Measurements from ENCODE around the gene LRRC59. TPM values are rescaled to one million over a fixed set of nuclear protein-coding genes. Genes with fewer than 3 reads are reported as not detected.
A peak's percentile ranks its signal among the peaks of the same experiment; 100 is the strongest.

The LRRC59 gene
- total RNA-seq, 4 donors from 2014 or later, result 34.4 to 76.6 (median 50.3) TPM

DNA sequence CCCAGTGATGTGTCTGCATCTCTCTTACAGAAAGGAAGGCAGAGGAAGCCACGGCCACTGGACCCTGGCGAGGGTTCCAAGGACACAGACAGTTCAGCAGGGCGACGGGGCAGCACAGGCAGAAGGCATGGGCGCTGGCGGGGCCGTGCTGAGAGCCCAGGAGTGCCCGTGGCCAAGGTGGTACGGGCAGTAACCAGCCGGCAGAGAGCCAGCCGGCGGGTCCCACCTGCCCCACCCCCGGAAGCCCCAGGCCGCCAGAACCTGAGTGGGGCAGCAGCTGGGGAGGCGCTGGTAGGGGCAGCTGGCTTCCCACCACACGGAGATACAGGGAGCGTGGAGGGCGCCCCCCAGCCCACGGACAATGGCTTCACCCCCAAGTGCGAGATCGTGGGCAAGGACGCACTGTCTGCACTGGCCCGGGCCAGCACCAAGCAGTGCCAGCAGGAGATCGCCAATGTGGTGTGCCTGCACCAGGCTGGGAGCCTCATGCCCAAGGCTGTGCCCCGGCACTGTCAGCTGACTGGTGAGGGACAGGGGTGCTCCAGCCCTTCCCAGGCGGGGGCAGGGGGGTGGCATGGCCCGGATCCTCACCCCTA, 43.6 kb downstream of the LRRC59 start:
- H3K4me3 ChIP-seq, result no peak overlapping the region
- no peak overlapping the region for H3K27ac ChIP-seq
- no peaks in the 10 kb centered on the region for H3K27me3 ChIP-seq
- H3K9me3 ChIP-seq, result no peaks in the 10 kb centered on the region
- peaks cover 0 to 18% (median 1%) of the 10 kb centered on the region in 3 donors for H3K4me1 ChIP-seq
- H3K36me3 ChIP-seq, result peaks cover 0 to 65% of the 10 kb centered on the region in 2 donors
- no peak for ATAC-seq
- WGBS, 2 donors (ENCODE audit: low coverage in 1 of 2), result 80% methylated on average over 1 of the region's 27 CpGs; no CpG with 5 or more reads in 1 of the 2 donors
- TF ChIP-seq, protein P1, sequence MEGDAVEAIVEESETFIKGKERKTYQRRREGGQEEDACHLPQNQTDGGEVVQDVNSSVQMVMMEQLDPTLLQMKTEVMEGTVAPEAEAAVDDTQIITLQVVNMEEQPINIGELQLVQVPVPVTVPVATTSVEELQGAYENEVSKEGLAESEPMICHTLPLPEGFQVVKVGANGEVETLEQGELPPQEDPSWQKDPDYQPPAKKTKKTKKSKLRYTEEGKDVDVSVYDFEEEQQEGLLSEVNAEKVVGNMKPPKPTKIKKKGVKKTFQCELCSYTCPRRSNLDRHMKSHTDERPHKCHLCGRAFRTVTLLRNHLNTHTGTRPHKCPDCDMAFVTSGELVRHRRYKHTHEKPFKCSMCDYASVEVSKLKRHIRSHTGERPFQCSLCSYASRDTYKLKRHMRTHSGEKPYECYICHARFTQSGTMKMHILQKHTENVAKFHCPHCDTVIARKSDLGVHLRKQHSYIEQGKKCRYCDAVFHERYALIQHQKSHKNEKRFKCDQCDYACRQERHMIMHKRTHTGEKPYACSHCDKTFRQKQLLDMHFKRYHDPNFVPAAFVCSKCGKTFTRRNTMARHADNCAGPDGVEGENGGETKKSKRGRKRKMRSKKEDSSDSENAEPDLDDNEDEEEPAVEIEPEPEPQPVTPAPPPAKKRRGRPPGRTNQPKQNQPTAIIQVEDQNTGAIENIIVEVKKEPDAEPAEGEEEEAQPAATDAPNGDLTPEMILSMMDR (IDR thresholded peaks at IDR 0.05), result no peak
- TF ChIP-seq EP300 (IDR thresholded peaks at IDR 0.05), result no peak
- TF ChIP-seq POLR2AphosphoS5 (IDR thresholded peaks at IDR 0.05), result no peak
- no peak for TF ChIP-seq POLR2A (IDR thresholded peaks at IDR 0.05)

DNA sequence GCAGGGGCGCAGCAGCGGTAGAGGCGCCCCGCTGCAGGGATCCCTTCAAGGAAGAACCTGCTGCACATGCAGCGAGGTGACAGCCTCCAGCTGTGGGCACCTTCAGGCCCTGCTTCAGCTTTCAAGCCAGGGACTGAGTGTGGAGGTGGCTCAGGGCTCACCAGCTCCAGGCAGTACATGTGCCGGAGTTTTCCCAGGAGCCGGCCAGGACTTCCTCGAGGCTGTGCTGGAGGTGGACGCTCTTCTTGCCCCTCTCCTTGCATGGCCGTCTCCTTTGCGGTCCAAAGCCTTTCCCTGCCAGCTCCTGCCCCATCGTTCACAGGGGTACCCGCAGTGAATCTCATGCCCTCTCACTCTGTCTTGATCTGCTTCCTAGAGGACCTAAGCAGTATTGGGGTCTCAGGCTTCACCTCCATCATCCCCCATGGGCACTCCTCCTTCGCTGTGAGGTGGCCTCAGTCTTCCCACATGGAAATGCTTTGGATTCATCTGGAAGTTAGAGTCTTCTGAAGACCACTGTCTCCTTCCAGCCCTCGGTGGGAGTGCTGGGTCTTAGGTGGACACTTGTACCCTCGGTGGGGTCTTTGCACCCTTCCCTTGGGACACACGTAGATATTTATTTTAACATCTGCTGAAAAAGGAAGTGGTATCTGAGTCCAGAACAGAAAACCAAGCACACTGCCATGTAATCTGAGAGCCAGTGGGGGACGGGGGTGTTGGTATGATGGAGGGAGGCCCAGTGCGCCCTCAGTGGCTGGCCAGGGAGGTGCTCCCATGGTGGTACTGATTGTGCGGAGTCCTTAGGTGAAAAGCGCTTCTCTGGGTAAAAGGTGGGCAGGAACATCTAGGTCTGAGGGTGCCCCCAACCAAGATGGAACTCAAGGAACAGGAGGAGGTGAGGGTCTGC, 44.4 kb downstream of the LRRC59 start:
- H3K27ac ChIP-seq, result peak overlapping the region in 1 of 4 donors; percentile 26
- peaks cover 0 to 58% of the 10 kb centered on the region in 2 donors for H3K36me3 ChIP-seq
- no peaks in the 10 kb centered on the region for H3K9me3 ChIP-seq
- TF ChIP-seq POLR2A (IDR thresholded peaks at IDR 0.05) (no peak), EP300 (IDR thresholded peaks at IDR 0.05) (no peak), POLR2AphosphoS5 (IDR thresholded peaks at IDR 0.05) (no peak)
- TF ChIP-seq, protein P1 (IDR thresholded peaks at IDR 0.05), result no peak
- ATAC-seq, result no peak
- H3K4me3 ChIP-seq, result no peak overlapping the region
- H3K4me1 ChIP-seq, result peaks cover 0 to 25% (median 9%) of the 10 kb centered on the region in 3 donors
- WGBS, 2 donors (ENCODE audit: low coverage in 1 of 2), result 89 to 93% methylated on average over 6 to 15 of the region's 21 CpGs
- H3K27me3 ChIP-seq, result no peaks in the 10 kb centered on the region

DNA sequence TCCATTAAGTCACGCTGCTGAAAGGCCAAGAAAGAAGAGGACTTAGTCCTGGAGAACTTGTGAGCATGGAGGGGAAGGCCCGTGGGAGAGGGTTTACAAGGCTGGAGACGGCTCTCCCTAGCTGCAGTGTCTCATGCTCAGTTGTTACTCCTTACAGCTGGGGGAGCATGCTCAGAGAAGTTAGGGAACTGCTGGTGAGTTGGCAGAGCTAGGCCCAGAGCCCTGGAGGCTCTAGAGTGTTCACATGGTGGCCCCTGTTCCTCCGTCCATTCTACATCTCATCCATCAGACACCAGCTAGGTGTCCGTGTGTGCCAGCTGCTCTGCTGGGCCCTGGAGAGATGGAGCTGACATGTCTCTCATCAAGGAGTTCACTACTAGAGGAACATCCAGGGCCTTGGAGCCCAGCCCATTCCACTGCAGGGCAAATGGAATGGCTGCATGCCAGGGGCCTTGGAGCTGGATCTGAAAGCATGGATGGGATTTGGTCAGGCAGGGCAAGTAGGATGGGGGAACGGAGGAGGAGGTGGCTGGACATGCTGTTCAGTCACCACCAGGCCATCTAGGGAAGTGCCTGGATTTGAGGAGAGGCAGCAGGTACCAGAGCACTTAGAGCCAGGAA, 45.1 kb downstream of the LRRC59 start:
- peaks cover 0 to 50% of the 10 kb centered on the region in 2 donors for H3K36me3 ChIP-seq
- ATAC-seq, result no peak
- no peaks in the 10 kb centered on the region for H3K9me3 ChIP-seq
- no peak overlapping the region for H3K4me3 ChIP-seq
- H3K4me1 ChIP-seq, result peaks cover 0 to 33% (median 14%) of the 10 kb centered on the region in 3 donors
- 40 to 76% methylated on average over 3 to 6 of the region's 6 CpGs for WGBS, 2 donors (ENCODE audit: low coverage in 1 of 2)
- H3K27me3 ChIP-seq, result no peaks in the 10 kb centered on the region
- TF ChIP-seq, protein P1 (IDR thresholded peaks at IDR 0.05), result no peak
- TF ChIP-seq EP300 (IDR thresholded peaks at IDR 0.05), result no peak
- H3K27ac ChIP-seq, result no peak overlapping the region

DNA sequence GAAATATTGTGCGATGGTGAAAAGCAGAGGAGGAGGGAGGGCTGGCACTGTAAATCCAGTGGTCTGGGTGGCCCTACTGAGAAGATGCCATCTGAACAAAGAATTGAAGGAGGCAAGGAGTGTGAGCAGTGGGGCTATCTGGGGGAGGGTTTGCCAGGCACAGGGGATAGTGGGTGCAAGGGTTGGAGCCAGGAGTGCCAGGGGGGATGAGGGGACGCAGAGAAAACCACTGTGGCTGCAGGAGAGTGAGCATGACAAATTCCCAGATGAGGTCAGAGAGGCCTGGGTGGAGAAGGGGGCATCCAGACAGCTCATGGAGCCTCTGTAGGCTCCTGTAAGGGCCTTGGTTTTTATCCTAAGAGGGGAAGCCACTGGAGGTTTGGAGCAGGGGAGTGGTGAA, 46.6 kb downstream of the LRRC59 start:
- no peak overlapping the region for H3K27ac ChIP-seq
- no peaks in the 10 kb centered on the region for H3K9me3 ChIP-seq
- H3K4me3 ChIP-seq, result no peak overlapping the region
- no peaks in the 10 kb centered on the region for H3K27me3 ChIP-seq
- H3K4me1 ChIP-seq, result peaks cover 0 to 41% (median 16%) of the 10 kb centered on the region in 3 donors
- whole genome bisulfite sequencing, 2 donors (ENCODE audit: low coverage in 1 of 2), result 88 to 100% methylated on average over 1 to 2 of the region's 2 CpGs
- no peak for ATAC-seq
- H3K36me3 ChIP-seq, result peaks cover 0 to 36% of the 10 kb centered on the region in 2 donors
- TF ChIP-seq EP300 (IDR thresholded peaks at IDR 0.05) (no peak), POLR2A (IDR thresholded peaks at IDR 0.05) (no peak), POLR2AphosphoS5 (IDR thresholded peaks at IDR 0.05) (no peak)
- TF ChIP-seq, protein P1 (IDR thresholded peaks at IDR 0.05), result no peak
